Glutamatergic neuron (in vitro differentiated cells): ENCODE measurements around the gene LRRC56. TPM values are rescaled to one million over a fixed set of nuclear protein-coding genes. Genes with fewer than 3 reads are reported as not detected.

Experiments
- DNase-seq: peaks from one replicate; pipeline ENCODE4 v3.0.0; 2022
- H3K27ac Mint-ChIP-seq: one replicate; pipeline ENCODE4 v1.8.0; 2020; ENCODE audit warnings: mild to moderate bottlenecking, mixed read lengths, inconsistent platforms; ENCODE audit not compliant: unreplicated experiment
- H3K27me3 Mint-ChIP-seq: one replicate; pipeline ENCODE4 v1.8.0; 2020; ENCODE audit warnings: mild to moderate bottlenecking, moderate library complexity, mixed read lengths, inconsistent platforms; ENCODE audit not compliant: unreplicated experiment
- H3K36me3 Mint-ChIP-seq: one replicate; pipeline ENCODE4 v1.8.0; 2020; ENCODE audit warnings: mild to moderate bottlenecking, mixed read lengths, inconsistent platforms; ENCODE audit not compliant: unreplicated experiment
- H3K4me1 Mint-ChIP-seq: one replicate; pipeline ENCODE4 v1.8.0; 2020; ENCODE audit warnings: mild to moderate bottlenecking, low read depth, mixed read lengths, inconsistent platforms; ENCODE audit not compliant: unreplicated experiment
- H3K4me3 Mint-ChIP-seq: one replicate; pipeline ENCODE4 v1.8.0; 2020; ENCODE audit warnings: mild to moderate bottlenecking, mixed read lengths, inconsistent platforms; ENCODE audit not compliant: unreplicated experiment
- H3K9me3 Mint-ChIP-seq: one replicate; pipeline ENCODE4 v1.8.0; 2020; ENCODE audit warnings: mild to moderate bottlenecking, moderate library complexity, mixed read lengths, inconsistent platforms; ENCODE audit not compliant: unreplicated experiment
- CTCF ChIP-seq: fragments of 200-600 bp; sonication (generic); IDR thresholded peaks from one replicate; pipeline ENCODE4 v1.5.0; 2021; ENCODE audit not compliant: partially characterized antibody, unreplicated experiment
- total RNA-seq: library from RNA; stranded (reverse); fragmentation: NEBNext Ultra II Directional; extraction: Animal tissue kit (Norgen Biotek cat#: 25700); gene quantifications from one replicate; pipeline ENCODE4 v1.2.1, GENCODE V29; 2021; ENCODE audit not compliant: unreplicated experiment

Gene LRRC56
- total RNA-seq, 1 donor from 2014 or later: 2.6 TPM

GRCh38 chr11:555227-555779 is 18.0 kb downstream of the LRRC56 start:
- Mint-ChIP-seq H3K4me3 (no peak overlapping the region), H3K4me1 (peaks cover 1% of the 10 kb centered on the region), H3K27ac (no peak overlapping the region), H3K36me3 (no peaks in the 10 kb centered on the region), H3K9me3 (peaks cover 7% of the 10 kb centered on the region), H3K27me3 (peaks cover 6% of the 10 kb centered on the region)
- peak; percentile 39 for TF ChIP-seq CTCF
- DNase-seq: no peak

GRCh38 chr11:555780-556661 is 18.7 kb downstream of the LRRC56 start:
- H3K4me3 Mint-ChIP-seq: peak overlapping the region; percentile 65
- peaks cover 1% of the 10 kb centered on the region for H3K4me1 Mint-ChIP-seq
- H3K27ac Mint-ChIP-seq: no peak overlapping the region
- DNase-seq: peak; percentile 52
- peaks cover 6% of the 10 kb centered on the region for H3K9me3 Mint-ChIP-seq
- peaks cover 5% of the 10 kb centered on the region for H3K27me3 Mint-ChIP-seq
- H3K36me3 Mint-ChIP-seq: no peaks in the 10 kb centered on the region
- no peak for TF ChIP-seq CTCF

GRCh38 chr11:556662-557256 is 19.4 kb downstream of the LRRC56 start:
- H3K9me3 Mint-ChIP-seq: peaks cover 6% of the 10 kb centered on the region
- no peak for DNase-seq
- peak overlapping the region; percentile 65 for H3K4me3 Mint-ChIP-seq
- peaks cover 1% of the 10 kb centered on the region for H3K4me1 Mint-ChIP-seq
- H3K27ac Mint-ChIP-seq: no peak overlapping the region
- H3K27me3 Mint-ChIP-seq: peaks cover 5% of the 10 kb centered on the region
- TF ChIP-seq CTCF: no peak
- H3K36me3 Mint-ChIP-seq: no peaks in the 10 kb centered on the region

GRCh38 chr11:557328-558132 is 20.2 kb downstream of the LRRC56 start:
- H3K36me3 Mint-ChIP-seq: no peaks in the 10 kb centered on the region
- H3K27me3 Mint-ChIP-seq: peaks cover 5% of the 10 kb centered on the region
- peaks cover 6% of the 10 kb centered on the region for H3K9me3 Mint-ChIP-seq
- DNase-seq: no peak
- peaks cover 1% of the 10 kb centered on the region for H3K4me1 Mint-ChIP-seq
- H3K4me3 Mint-ChIP-seq: no peak overlapping the region
- H3K27ac Mint-ChIP-seq: no peak overlapping the region
- no peak for TF ChIP-seq CTCF
